CD14-positive monocyte (primary cell): Measurements from ENCODE around the gene CXCL16. TPM values are rescaled to one million over a fixed set of nuclear protein-coding genes. Genes with fewer than 3 reads are reported as not detected.
A peak's percentile ranks its signal among the peaks of the same experiment; 100 is the strongest.

Experiments
- DNase-seq, 3 donors: peaks; one replicate each; pipeline ENCODE4 v3.0.0-alpha.2; 2011 to 2022
- H2AFZ ChIP-seq: 2 replicates; pipeline ENCODE4 v1.6.0; 2012; ENCODE audit warnings: mild to moderate bottlenecking, low read depth, low read length, inconsistent platforms; ENCODE audit not compliant: insufficient read depth, poor library complexity, severe bottlenecking
- H3K27ac ChIP-seq, 2 donors: 1 replicate in 1 of 2; 2 replicates in 1 of 2; pipeline ENCODE4 v1.5.1; 2012 to 2013; ENCODE audit warnings: low read length in 2 of 2, control low read depth in 1 of 2, inconsistent platforms in 1 of 2, low read depth in 1 of 2, mild to moderate bottlenecking in 1 of 2
- H3K27me3 ChIP-seq, 2 donors: one replicate each; pipeline versions ENCODE4 v1.6.0 to v1.6.1; 2011 to 2013; ENCODE audit warnings: low read length in 2 of 2; ENCODE audit not compliant: control insufficient read depth in 2 of 2, insufficient read depth in 2 of 2
- H3K36me3 ChIP-seq, 2 donors: replicated peaks in 1 of 2; 1 replicate in 1 of 2; 2 replicates in 1 of 2; pipeline versions ENCODE4 v1.5.1 to v1.6.1; 2012 to 2013; ENCODE audit warnings: low read length in 2 of 2, control low read depth in 1 of 2, inconsistent platforms in 1 of 2, mild to moderate bottlenecking in 1 of 2; ENCODE audit not compliant: insufficient read depth in 2 of 2, control insufficient read depth in 1 of 2
- H3K4me1 ChIP-seq, 2 donors: 1 replicate in 1 of 2; 2 replicates in 1 of 2; pipeline versions ENCODE4 v1.5.1 to v1.6.1; 2012 to 2013; ENCODE audit warnings: low read length in 2 of 2, control low read depth in 1 of 2, inconsistent platforms in 1 of 2, mild to moderate bottlenecking in 1 of 2, moderate library complexity in 1 of 2; ENCODE audit not compliant: insufficient read depth in 2 of 2, control insufficient read depth in 1 of 2
- H3K4me2 ChIP-seq: replicated peaks from 2 replicates; pipeline ENCODE3; 2012; ENCODE audit warnings: low read length, moderate library complexity, mild to moderate bottlenecking; ENCODE audit not compliant: poor library complexity, severe bottlenecking; ENCODE audit errors: extremely low read depth
- H3K4me3 ChIP-seq, 3 experiments: fragments of 200-600 bp in 1 of 3; sonication (generic) in 1 of 3; replicated peaks in 1 of 3; 1 replicate in 2 of 3; 2 replicates in 1 of 3; pipeline ENCODE4 v1.5.1; 2011 to 2013; ENCODE audit warnings: low read length in 3 of 3, mild to moderate bottlenecking in 3 of 3, control low read depth in 2 of 3, low read depth in 2 of 3, inconsistent platforms in 1 of 3, moderate library complexity in 1 of 3
- H3K79me2 ChIP-seq: 2 replicates; pipeline ENCODE4 v1.6.0; 2012; ENCODE audit warnings: mild to moderate bottlenecking, control low read depth, inconsistent platforms, low read length, moderate library complexity; ENCODE audit not compliant: insufficient read depth
- H3K9ac ChIP-seq: 2 replicates; pipeline ENCODE4 v1.6.0; 2017; ENCODE audit warnings: low read length, mild to moderate bottlenecking; ENCODE audit not compliant: insufficient read depth, poor library complexity, severe bottlenecking
- H3K9me3 ChIP-seq, 2 donors: replicated peaks in 1 of 2; 1 replicate in 1 of 2; 2 replicates in 1 of 2; pipeline versions ENCODE4 v1.5.1 to v1.6.1; 2012 to 2013; ENCODE audit warnings: low read length in 2 of 2, control low read depth in 1 of 2; ENCODE audit not compliant: control insufficient read depth in 1 of 2, insufficient read depth in 1 of 2
- H4K20me1 ChIP-seq: 2 replicates; pipeline ENCODE4 v1.6.0; 2012; ENCODE audit warnings: mild to moderate bottlenecking, low read length, control low read depth, moderate library complexity; ENCODE audit not compliant: insufficient read depth
- H3K27ac Mint-ChIP-seq, 7 donors: one replicate each; pipeline ENCODE4 v1.8.0; 2020; ENCODE audit warnings: mild to moderate bottlenecking in 7 of 7, mixed read lengths in 7 of 7, moderate library complexity in 6 of 7, inconsistent platforms in 2 of 7
- H3K27me3 Mint-ChIP-seq, 3 donors: one replicate each; pipeline ENCODE4 v1.8.0; 2021 to 2022; ENCODE audit warnings: low read depth in 3 of 3, mild to moderate bottlenecking in 3 of 3, mixed read lengths in 3 of 3, moderate library complexity in 3 of 3, inconsistent platforms in 1 of 3
- H3K36me3 Mint-ChIP-seq, 2 donors: one replicate each; pipeline ENCODE4 v1.8.0; 2020; ENCODE audit warnings: mixed read lengths in 2 of 2, inconsistent platforms in 1 of 2, mild to moderate bottlenecking in 1 of 2
- H3K4me1 Mint-ChIP-seq: one replicate; pipeline ENCODE4 v1.8.0; 2020; ENCODE audit warnings: mild to moderate bottlenecking, mixed read lengths
- H3K4me3 Mint-ChIP-seq, 2 donors: one replicate each; pipeline ENCODE4 v1.8.0; 2020; ENCODE audit warnings: mild to moderate bottlenecking in 2 of 2, mixed read lengths in 2 of 2, moderate library complexity in 1 of 2
- H3K9me3 Mint-ChIP-seq, 7 donors: one replicate each; pipeline ENCODE4 v1.8.0; 2020 to 2022; ENCODE audit warnings: mixed read lengths in 7 of 7, mild to moderate bottlenecking in 6 of 7, moderate library complexity in 6 of 7, inconsistent platforms in 2 of 7
- CTCF ChIP-seq: fragments of 200-600 bp; IDR thresholded peaks from one replicate; pipeline ENCODE4 v1.8.0; 2022; ENCODE audit warnings: antibody characterized with exemption, mild to moderate bottlenecking
- WGBS: methylation state at CpG from one replicate; pipeline ENCODE4 v1.1.5; 2013; ENCODE audit warnings: missing lambda C conversion rate; ENCODE audit not compliant: insufficient coverage; 5-methylcytosine and 5-hydroxymethylcytosine counted together
- intact Hi-C, 2 donors: fragments of 100-400 bp; cut with micrococcal nuclease; formaldehyde crosslinking; loops; one replicate each; pipeline versions ENCODE4 v1.15.0 to v1.15.1; 2023
- polyA plus RNA-seq, 3 donors: library from polyadenylated mRNA; depleted of rRNA in 1 of 3; unstranded in 2 of 3; stranded (reverse) in 1 of 3; fragments of 300-500 nt in 2 of 3; fragments of >200 nt in 1 of 3; fragmentation: Illumina TruSeq in 2 of 3; gene quantifications; 1 replicate in 2 of 3; 2 replicates in 1 of 3; pipeline ENCODE4 v1.2.3, GENCODE V29; 2012 to 2021

The CXCL16 gene
- polyA plus RNA-seq, 3 donors, result 68.1 to 204 (median 103) TPM

- no peak for TF ChIP-seq CTCF
- H3K27me3 ChIP-seq, result no peaks in the 10 kb centered on the region
- H3K79me2 ChIP-seq, result peaks cover 64% of the 10 kb centered on the region
- H2AFZ ChIP-seq, result no peak overlapping the region
- H3K27ac ChIP-seq, result peak overlapping the region; percentile 8 to 22
- Mint-ChIP-seq H3K36me3 (peaks cover 71 to 86% of the 10 kb centered on the region in 2 donors), H3K27ac (peak overlapping the region in 5 of 7 donors; percentile 43 to 79 (median 62)), H3K27me3 (peaks cover 0 to 2% (median 0%) of the 10 kb centered on the region in 3 donors), H3K4me1 (peaks cover 48% of the 10 kb centered on the region), H3K9me3 (no peaks in the 10 kb centered on the region), H3K4me3 (no peak overlapping the region)
- intact Hi-C loops, result no loop called here
- H3K9ac ChIP-seq, result no peak overlapping the region
- peaks cover 38 to 60% of the 10 kb centered on the region in 2 donors for H3K4me1 ChIP-seq
- H3K4me2 ChIP-seq, result no peak overlapping the region
- H3K36me3 ChIP-seq, result peaks cover 67 to 78% of the 10 kb centered on the region in 2 donors
- no peaks in the 10 kb centered on the region for H3K9me3 ChIP-seq
- 36% methylated on average over 4 of the region's 17 CpGs for WGBS
- peaks cover 93% of the 10 kb centered on the region for H4K20me1 ChIP-seq
- DNase-seq, result no peak
- no peak overlapping the region for H3K4me3 ChIP-seq
Measured at GRCh38 chr17:4717791-4718190, 21.9 kb downstream of the CXCL16 start.

GRCh38 chr17:4716081-4716480 lies 23.6 kb downstream of the CXCL16 start:
- Histone ChIP-seq H3K4me1 (peaks cover 53 to 71% of the 10 kb centered on the region in 2 donors), H3K27ac (no peak overlapping the region)

More at GRCh38 chr17:4716081-4716480, 23.6 kb downstream of the CXCL16 start:
- Histone ChIP-seq H3K9ac (no peak overlapping the region), H3K27me3 (no peaks in the 10 kb centered on the region), H3K4me2 (no peak overlapping the region), H3K4me3 (no peak overlapping the region), H3K9me3 (no peaks in the 10 kb centered on the region), H3K79me2 (peaks cover 75% of the 10 kb centered on the region), H3K36me3 (peaks cover 59 to 69% of the 10 kb centered on the region in 2 donors), H4K20me1 (peaks cover 96% of the 10 kb centered on the region), H2AFZ (no peak overlapping the region)
- peaks cover 0 to 2% (median 1%) of the 10 kb centered on the region in 3 donors for H3K27me3 Mint-ChIP-seq
- 97% methylated on average over 5 of the region's 10 CpGs for WGBS
- H3K27ac Mint-ChIP-seq, result peak overlapping the region in 3 of 7 donors; percentile 63 to 84 (median 80)
- peaks cover 65 to 80% of the 10 kb centered on the region in 2 donors for H3K36me3 Mint-ChIP-seq
- H3K9me3 Mint-ChIP-seq, result peaks cover 0 to 2% (median 0%) of the 10 kb centered on the region in 7 donors
- H3K4me3 Mint-ChIP-seq, result no peak overlapping the region
- intact Hi-C loops, result no loop called here
- no peak for DNase-seq
- H3K4me1 Mint-ChIP-seq, result peaks cover 52% of the 10 kb centered on the region
- no peak for TF ChIP-seq CTCF
